Bronchial epithelial cell (primary cell): ENCODE results near the gene MUC5AC. TPM values are rescaled to one million over a fixed set of nuclear protein-coding genes. Genes with fewer than 3 reads are reported as not detected.

Source experiments
- DNase-seq: peaks from one replicate; pipeline ENCODE4 v3.0.0-alpha.2; 2010; ENCODE audit warnings: low read depth
- FAIRE-seq: peaks from 2 replicates; lab custom pipeline; 2011; peaks lifted over from hg19 to GRCh38; lab: Jason Lieb, UNC
- H3K27me3 ChIP-seq: 2 replicates; pipeline ENCODE4 v1.5.1; 2011; ENCODE audit warnings: low read length; ENCODE audit not compliant: control insufficient read depth, insufficient read depth
- H3K36me3 ChIP-seq: 2 replicates; pipeline ENCODE4 v1.5.1; 2011; ENCODE audit warnings: low read length; ENCODE audit not compliant: control insufficient read depth, insufficient read depth
- H3K4me3 ChIP-seq: 2 replicates; pipeline ENCODE4 v1.5.1; 2011; ENCODE audit warnings: mild to moderate bottlenecking, low read depth, low read length, control low read depth
- CTCF ChIP-seq: IDR thresholded peaks from 2 replicates; pipeline ENCODE4 v1.5.1; 2011; ENCODE audit warnings: mild to moderate bottlenecking, moderate library complexity, low read length, control low read depth, inconsistent platforms; ENCODE audit not compliant: insufficient read depth, severe bottlenecking
- total RNA-seq: library from RNA; depleted of rRNA; stranded (reverse); fragments of >200 nt; gene quantifications from 2 replicates; pipeline ENCODE4 v1.2.1, GENCODE V29; 2014

Gene MUC5AC
- total RNA-seq, 1 donor from 2014 or later: under 0.01 TPM

GRCh38 chr11:1225386-1226225, 67.9 kb downstream of the MUC5AC start:
- no peak for TF ChIP-seq CTCF
- H3K36me3 ChIP-seq: no peaks in the 10 kb centered on the region
- no peaks in the 10 kb centered on the region for H3K27me3 ChIP-seq
- FAIRE-seq (peak; percentile 36), DNase-seq (no peak)
- no peak overlapping the region for H3K4me3 ChIP-seq

- no peaks in the 10 kb centered on the region for H3K27me3 ChIP-seq
- FAIRE-seq (no peak), DNase-seq (no peak)
- no peak for TF ChIP-seq CTCF
- H3K4me3 ChIP-seq: no peak overlapping the region
- no peaks in the 10 kb centered on the region for H3K36me3 ChIP-seq
These were observed 68.7 kb downstream of the MUC5AC start for GRCh38 chr11:1226226-1226985.

GRCh38 chr11:1226986-1227550, 69.3 kb downstream of the MUC5AC start:
- Histone ChIP-seq H3K4me3 (no peak overlapping the region), H3K36me3 (no peaks in the 10 kb centered on the region), H3K27me3 (no peaks in the 10 kb centered on the region)
- FAIRE-seq (no peak), DNase-seq (no peak)
- TF ChIP-seq CTCF: no peak

GRCh38 chr11:1227551-1228100, 69.9 kb downstream of the MUC5AC start:
- DNase-seq (no peak), FAIRE-seq (no peak)
- Histone ChIP-seq H3K4me3 (no peak overlapping the region), H3K27me3 (no peaks in the 10 kb centered on the region), H3K36me3 (no peaks in the 10 kb centered on the region)
- no peak for TF ChIP-seq CTCF

- FAIRE-seq (no peak), DNase-seq (no peak)
- Histone ChIP-seq H3K27me3 (no peaks in the 10 kb centered on the region), H3K4me3 (no peak overlapping the region), H3K36me3 (no peaks in the 10 kb centered on the region)
- no peak for TF ChIP-seq CTCF
These were observed 70.5 kb downstream of the MUC5AC start for GRCh38 chr11:1228101-1228821.
